ENCODE measurements around the gene INPP5F.

INPP5F gene

DNA sequence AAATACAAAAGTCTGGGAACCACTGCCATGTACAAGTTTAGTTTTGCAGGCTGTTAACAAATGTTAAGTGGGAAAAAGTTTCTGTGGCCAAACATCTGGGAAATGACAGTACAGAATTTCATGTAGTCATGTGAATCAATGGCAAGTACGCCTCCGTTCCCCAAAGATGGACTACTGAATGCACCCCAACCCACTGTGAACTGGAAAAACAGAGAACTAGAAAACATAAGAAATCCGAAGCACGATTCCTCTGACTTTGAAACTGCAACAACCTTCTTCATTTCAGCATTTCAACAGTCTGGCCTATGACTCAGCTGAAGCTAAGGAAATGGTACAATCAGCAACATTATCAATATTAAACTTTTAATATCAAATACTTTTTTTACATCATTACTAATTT, 105.0 kb downstream of the INPP5F start:
- peaks cover 11% of the 10 kb centered on the region for H3K4me1 Mint-ChIP-seq
- H3K27ac Mint-ChIP-seq: no peak overlapping the region
- H3K36me3 Mint-ChIP-seq: peaks cover 22% of the 10 kb centered on the region
- H3K9me3 Mint-ChIP-seq: no peaks in the 10 kb centered on the region
- H3K27me3 Mint-ChIP-seq: no peaks in the 10 kb centered on the region
- no peak overlapping the region for H3K4me3 Mint-ChIP-seq

DNA sequence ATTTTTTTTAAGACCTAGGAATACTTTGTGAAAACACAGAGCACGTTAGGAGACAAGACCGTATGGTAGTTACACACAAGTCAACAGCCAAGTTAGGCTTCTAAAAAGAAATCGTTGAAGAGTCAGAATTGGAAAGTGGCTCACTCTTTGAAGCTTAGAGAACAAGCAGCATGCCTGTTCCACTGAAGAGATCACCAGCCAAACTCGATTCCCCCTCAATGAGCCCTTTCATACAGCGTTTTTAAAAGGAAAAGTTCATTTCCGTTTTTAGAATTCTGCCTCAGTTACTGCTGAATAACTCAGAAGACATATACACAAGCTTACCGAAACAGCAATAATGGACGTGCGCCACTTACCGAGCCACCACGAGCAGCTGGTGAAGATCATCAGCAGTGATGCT, 105.8 kb downstream of the INPP5F start:
- H3K9me3 Mint-ChIP-seq: no peaks in the 10 kb centered on the region
- peak overlapping the region; percentile 68 for H3K27ac Mint-ChIP-seq
- H3K36me3 Mint-ChIP-seq: peaks cover 25% of the 10 kb centered on the region
- H3K27me3 Mint-ChIP-seq: no peaks in the 10 kb centered on the region
- peaks cover 11% of the 10 kb centered on the region for H3K4me1 Mint-ChIP-seq
- H3K4me3 Mint-ChIP-seq: no peak overlapping the region

DNA sequence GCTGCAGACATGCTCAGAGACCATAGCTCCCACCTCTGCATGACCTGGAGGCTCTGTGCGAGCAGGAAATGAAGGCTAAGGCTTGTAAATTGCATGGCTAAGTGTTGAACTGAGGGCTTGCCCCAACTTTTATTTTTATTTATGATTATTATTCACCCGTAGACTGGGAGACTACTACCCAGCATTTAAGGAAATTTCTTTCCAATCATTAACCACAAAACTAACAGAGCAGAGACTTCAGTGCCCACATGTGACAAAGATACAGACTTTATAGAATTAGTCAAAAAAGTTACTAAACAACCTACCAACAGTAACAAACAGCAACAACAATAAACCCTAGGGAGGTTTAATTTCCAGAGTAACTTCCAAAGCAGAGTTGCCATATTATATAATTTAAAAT, 107.1 kb downstream of the INPP5F start:
- Mint-ChIP-seq H3K27ac (no peak overlapping the region), H3K36me3 (peaks cover 28% of the 10 kb centered on the region), H3K27me3 (no peaks in the 10 kb centered on the region), H3K4me1 (peaks cover 11% of the 10 kb centered on the region), H3K9me3 (no peaks in the 10 kb centered on the region), H3K4me3 (no peak overlapping the region)

DNA sequence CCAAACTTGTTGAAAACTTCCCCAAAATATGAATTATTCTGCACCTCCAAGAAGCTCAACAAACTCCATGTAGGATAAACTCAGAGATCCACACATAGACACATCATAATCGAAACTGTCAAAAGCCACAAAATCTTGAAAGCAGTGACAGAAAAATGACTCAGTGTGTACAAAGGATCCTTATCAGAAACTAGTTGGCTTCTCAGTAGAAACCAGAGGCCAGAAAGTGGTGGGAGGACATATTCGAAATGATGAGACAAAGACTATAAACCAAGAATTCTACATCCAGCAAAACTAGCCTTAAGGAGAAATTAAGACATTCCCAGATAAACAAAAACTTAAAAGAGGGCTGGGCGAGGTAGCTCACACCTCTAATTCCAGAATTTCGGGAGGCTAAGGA, 108.3 kb downstream of the INPP5F start:
- Mint-ChIP-seq H3K4me3 (peak overlapping the region; percentile 23), H3K27me3 (no peaks in the 10 kb centered on the region), H3K4me1 (peaks cover 11% of the 10 kb centered on the region), H3K36me3 (peaks cover 27% of the 10 kb centered on the region), H3K9me3 (no peaks in the 10 kb centered on the region), H3K27ac (peak overlapping the region; percentile 85)

DNA sequence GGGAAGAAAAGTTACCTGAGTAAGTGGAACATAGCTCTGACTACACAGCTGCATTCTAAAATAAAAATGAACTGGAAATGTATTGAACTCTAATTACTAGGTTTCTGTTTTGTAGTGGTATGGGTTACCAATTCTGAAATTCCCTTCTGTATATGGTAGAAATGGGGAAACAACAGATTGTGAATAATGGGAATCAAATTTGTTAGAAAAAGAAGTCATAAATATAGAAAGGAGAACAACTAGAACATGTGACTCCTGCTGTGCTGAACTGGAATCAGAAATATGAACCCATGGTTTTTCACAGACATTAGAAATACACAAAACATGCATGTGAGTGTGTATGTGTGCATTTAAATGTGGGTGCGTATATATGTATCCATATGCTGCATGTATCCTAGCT, 119.8 kb downstream of the INPP5F start:
- Mint-ChIP-seq H3K36me3 (peaks cover 27% of the 10 kb centered on the region), H3K27ac (no peak overlapping the region), H3K4me3 (no peak overlapping the region), H3K9me3 (no peaks in the 10 kb centered on the region), H3K27me3 (no peaks in the 10 kb centered on the region), H3K4me1 (peaks cover 12% of the 10 kb centered on the region)

DNA sequence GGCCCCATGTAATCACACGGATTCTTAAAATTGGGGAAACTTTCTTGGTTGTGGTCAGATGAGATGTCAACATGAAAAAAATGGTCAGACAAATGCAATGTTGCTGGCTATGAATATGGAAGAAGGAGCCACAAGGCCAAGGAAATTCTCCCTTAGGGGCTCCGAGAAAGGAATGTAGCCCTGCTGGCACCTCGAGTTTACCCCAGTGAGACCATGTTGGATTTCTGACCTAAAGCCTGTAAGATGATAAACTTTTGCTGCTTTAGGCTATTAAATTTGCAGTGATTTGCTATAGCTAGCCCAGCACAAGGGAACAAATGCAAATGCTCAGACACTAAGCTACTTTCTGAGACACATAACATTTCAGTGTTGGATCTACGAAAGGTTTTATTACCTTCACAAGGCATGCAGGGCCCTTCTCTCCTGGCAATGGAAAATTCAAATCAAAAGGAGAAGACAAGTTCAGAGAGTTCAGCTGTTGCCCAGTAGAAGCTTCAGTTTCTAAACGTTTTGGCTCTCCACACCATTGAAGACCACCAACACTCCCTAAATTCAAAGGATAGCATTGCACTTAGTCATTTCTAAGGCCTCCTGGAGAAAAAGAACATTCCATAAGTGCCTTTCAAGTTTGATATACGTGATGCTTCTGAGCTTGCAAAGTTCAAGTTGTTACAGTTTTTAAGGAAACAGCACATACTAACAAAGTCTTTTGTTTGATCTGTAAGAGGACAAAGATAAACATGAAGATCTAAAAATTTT, 123.4 kb downstream of the INPP5F start:
- Mint-ChIP-seq H3K36me3 (peaks cover 17% of the 10 kb centered on the region), H3K9me3 (no peaks in the 10 kb centered on the region), H3K4me3 (no peak overlapping the region), H3K27ac (no peak overlapping the region), H3K4me1 (peaks cover 12% of the 10 kb centered on the region), H3K27me3 (no peaks in the 10 kb centered on the region)

DNA sequence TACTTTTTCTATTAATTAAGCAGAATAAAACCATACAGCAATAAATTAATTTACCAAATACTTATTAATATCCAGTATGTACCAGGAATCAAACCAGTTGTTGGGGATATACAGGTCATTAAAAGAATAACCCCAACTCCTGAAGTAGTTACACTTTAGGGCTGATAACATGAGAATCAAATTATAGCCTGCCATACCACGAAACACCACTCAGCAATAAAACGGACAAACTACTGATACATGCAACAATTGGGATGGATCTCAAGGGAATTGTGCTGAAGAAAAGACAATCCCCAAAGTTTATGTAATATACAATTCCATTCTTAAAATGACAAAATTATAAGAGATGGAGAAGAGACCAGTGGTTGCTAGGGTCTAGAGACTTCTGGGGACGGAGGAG, 124.1 kb downstream of the INPP5F start:
- peaks cover 12% of the 10 kb centered on the region for H3K4me1 Mint-ChIP-seq
- H3K4me3 Mint-ChIP-seq: no peak overlapping the region
- peaks cover 17% of the 10 kb centered on the region for H3K36me3 Mint-ChIP-seq
- H3K27me3 Mint-ChIP-seq: no peaks in the 10 kb centered on the region
- no peaks in the 10 kb centered on the region for H3K9me3 Mint-ChIP-seq
- H3K27ac Mint-ChIP-seq: no peak overlapping the region

DNA sequence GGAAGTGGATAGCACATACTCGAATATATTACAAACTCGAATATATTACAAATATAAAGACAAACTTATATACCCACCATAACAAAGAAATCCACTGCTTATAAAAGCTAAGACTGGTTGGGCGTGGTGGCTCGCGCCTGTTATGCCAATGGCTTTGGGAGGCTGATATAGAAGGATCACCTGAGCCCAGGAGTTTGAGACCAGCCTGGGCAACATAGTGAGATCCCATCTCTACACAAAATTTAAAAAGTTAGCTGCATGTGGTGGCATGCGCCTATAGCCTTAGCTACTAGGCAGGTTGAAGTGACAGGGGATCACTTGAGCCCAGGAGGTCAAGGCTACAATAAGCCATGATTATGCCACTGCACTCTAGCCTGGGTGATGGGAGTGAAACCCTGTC, 126.4 kb downstream of the INPP5F start:
- Mint-ChIP-seq H3K27me3 (no peaks in the 10 kb centered on the region), H3K9me3 (no peaks in the 10 kb centered on the region), H3K36me3 (peaks cover 15% of the 10 kb centered on the region), H3K4me3 (no peak overlapping the region), H3K27ac (no peak overlapping the region), H3K4me1 (peaks cover 7% of the 10 kb centered on the region)

DNA sequence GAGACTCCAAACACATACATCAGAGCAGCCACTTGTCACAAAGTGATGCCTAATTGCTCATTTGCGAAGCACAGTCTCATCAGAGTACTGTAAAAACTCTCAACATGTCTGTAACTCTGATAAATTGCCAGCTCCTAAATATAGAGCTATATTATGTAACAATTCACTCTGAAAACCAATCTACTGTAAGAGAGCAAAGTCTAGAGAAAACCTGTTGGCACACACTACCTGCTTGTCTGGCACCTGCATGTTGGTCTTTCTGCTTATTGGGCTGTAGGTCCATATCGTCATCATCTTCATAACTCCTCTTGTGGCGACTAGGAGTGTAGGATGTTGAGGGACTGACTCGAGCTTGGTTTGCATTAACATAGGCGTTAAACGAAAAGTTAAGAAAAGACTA, 127.0 kb downstream of the INPP5F start:
- Mint-ChIP-seq H3K4me3 (no peak overlapping the region), H3K36me3 (peaks cover 12% of the 10 kb centered on the region), H3K27ac (no peak overlapping the region), H3K9me3 (no peaks in the 10 kb centered on the region), H3K27me3 (no peaks in the 10 kb centered on the region), H3K4me1 (peaks cover 4% of the 10 kb centered on the region)

DNA sequence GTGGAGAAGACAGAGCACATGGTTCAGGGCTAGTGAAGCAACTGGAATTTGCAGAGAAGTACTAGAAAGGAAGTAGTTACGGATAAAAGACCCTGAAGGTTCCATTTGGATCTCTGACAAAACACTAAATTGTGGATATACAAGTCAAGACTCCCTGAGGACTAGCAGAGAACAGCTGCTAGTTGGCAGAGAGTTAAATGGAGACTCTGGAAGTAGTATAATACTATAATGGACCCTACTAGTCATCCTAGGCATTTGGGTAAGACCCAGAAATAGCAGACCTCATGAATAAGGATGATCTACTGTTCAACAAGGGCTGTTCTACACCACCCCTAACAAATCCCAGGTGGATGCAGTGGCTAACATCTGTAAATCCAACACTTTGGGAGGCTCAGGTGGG, 127.7 kb downstream of the INPP5F start:
- peaks cover 4% of the 10 kb centered on the region for H3K4me1 Mint-ChIP-seq
- no peak overlapping the region for H3K4me3 Mint-ChIP-seq
- H3K27ac Mint-ChIP-seq: no peak overlapping the region
- no peaks in the 10 kb centered on the region for H3K9me3 Mint-ChIP-seq
- H3K27me3 Mint-ChIP-seq: no peaks in the 10 kb centered on the region
- peaks cover 10% of the 10 kb centered on the region for H3K36me3 Mint-ChIP-seq

DNA sequence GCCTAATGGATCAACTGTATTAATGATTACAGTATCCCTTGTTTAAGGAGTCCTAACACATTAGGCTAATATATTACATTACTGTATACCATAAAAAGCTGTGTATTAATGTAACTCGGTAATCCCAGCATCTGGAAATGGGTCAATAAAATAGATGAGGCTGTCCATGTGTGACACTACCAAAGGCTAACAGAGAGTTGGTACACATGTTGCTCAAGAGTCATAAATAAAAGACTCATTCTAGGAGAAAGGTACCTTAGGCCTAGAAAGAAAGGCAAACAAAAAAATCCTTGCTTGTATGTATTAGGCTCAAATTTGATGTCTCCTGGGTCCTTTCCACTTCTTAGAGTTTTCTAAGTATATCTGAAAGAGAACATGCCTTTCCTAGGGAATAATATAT, 132.2 kb downstream of the INPP5F start:
- Mint-ChIP-seq H3K4me3 (no peak overlapping the region), H3K27me3 (no peaks in the 10 kb centered on the region), H3K4me1 (peaks cover 39% of the 10 kb centered on the region), H3K36me3 (peaks cover 8% of the 10 kb centered on the region), H3K27ac (no peak overlapping the region), H3K9me3 (no peaks in the 10 kb centered on the region)

DNA sequence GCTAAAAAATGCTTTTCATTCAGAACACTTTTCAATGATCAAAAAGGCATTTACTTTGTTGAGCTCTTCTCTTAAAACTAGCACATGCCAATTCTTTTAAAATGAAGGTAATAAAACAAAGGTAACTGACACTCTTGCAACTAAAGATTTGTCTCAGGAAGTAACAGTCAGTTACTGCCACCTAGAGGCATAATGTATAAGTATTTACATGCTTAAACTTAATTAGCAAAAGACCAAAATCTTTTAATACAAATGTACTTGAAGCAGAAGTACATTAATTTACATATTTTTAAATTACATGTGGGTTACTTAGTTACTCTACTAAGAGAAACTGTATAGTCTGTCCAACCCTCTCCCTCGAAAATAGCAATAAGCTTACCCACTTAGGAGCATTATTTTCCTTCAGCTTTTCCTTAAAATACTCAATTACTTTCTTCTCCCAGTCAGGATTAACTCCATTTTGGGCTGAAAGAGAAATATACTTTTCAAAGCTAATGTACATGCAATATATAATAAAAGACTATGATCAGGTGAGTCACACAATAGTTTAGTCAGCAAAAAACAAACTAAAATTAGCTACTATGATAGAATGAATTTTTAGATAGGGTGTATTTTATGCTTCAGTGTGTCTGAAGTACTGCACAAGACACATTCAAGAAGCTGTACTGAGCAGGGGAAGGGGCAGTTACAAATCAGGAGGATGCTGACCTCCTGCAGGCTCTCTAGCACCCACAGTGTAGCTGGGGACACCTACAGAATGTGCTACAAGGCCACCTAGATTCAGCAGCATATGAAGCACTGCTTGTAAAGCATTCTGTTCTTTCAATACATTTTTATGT, 133.8 kb downstream of the INPP5F start:
- peaks cover 49% of the 10 kb centered on the region for H3K4me1 Mint-ChIP-seq

DNA sequence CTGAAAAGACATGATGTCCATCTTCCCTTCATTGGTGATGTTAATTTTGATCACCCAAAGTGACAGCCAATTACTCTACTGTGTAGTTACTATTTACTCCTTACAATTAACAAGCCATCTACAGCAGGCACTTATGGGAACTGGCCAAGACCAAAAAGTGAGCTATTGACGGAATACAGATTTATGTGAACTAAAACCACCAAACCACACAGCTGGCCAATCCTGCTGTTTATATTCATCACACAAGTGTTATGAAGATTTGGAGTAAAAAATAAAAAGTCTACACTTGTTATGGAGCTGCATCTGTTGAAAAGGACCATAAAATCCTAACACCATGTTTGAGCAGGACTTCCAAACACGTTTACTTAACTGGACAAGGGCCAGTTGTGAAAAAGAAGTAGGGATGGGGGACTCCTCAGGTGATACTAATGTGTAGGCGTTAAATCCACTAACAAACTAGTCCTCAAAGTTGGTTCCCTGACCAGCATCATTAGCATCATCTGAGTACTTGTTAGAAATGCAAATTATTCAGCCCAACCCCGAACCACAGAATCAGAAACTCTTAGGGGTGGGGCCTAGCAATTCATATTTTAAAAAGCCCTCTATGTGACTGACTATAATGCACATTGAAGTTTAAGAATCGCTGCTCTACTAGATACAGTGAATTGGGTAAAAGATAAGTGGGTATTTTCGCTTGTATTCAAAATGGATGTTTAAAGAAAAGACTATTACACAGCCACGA, 135.2 kb downstream of the INPP5F start:
- H3K27ac Mint-ChIP-seq: peak overlapping the region; percentile 37
- H3K4me3 Mint-ChIP-seq: no peak overlapping the region
- peaks cover 17% of the 10 kb centered on the region for H3K36me3 Mint-ChIP-seq
- peaks cover 4% of the 10 kb centered on the region for H3K9me3 Mint-ChIP-seq
- H3K27me3 Mint-ChIP-seq: no peaks in the 10 kb centered on the region
- H3K4me1 Mint-ChIP-seq: peaks cover 57% of the 10 kb centered on the region

More for the DNA sequence above, 133.8 kb downstream of the INPP5F start:
- peak overlapping the region; percentile 13 for H3K27ac Mint-ChIP-seq
- H3K27me3 Mint-ChIP-seq: no peaks in the 10 kb centered on the region
- no peak overlapping the region for H3K4me3 Mint-ChIP-seq
- peaks cover 15% of the 10 kb centered on the region for H3K36me3 Mint-ChIP-seq
- H3K9me3 Mint-ChIP-seq: peaks cover 3% of the 10 kb centered on the region

DNA sequence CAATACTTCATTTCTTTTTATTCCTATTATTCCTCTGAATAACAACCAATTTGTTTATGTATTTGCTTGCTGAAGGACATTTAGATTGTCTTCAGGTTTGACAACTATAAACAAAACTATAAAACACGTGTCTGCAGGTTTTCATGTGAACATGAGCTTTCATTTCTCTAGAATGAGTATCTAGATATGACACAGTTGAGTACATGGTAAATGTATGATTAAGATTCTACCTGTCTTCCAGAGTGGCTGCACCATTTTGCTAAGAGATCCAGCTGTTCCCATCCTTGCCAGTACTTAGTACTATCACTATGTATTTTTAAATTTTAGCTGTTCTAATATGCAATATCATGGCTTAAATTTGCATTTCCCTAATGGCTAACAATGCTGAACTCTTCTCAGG, 136.7 kb downstream of the INPP5F start:
- peaks cover 63% of the 10 kb centered on the region for H3K4me1 Mint-ChIP-seq
- H3K4me3 Mint-ChIP-seq: no peak overlapping the region
- H3K9me3 Mint-ChIP-seq: peaks cover 4% of the 10 kb centered on the region
- H3K27ac Mint-ChIP-seq: no peak overlapping the region
- no peaks in the 10 kb centered on the region for H3K27me3 Mint-ChIP-seq
- peaks cover 14% of the 10 kb centered on the region for H3K36me3 Mint-ChIP-seq

DNA sequence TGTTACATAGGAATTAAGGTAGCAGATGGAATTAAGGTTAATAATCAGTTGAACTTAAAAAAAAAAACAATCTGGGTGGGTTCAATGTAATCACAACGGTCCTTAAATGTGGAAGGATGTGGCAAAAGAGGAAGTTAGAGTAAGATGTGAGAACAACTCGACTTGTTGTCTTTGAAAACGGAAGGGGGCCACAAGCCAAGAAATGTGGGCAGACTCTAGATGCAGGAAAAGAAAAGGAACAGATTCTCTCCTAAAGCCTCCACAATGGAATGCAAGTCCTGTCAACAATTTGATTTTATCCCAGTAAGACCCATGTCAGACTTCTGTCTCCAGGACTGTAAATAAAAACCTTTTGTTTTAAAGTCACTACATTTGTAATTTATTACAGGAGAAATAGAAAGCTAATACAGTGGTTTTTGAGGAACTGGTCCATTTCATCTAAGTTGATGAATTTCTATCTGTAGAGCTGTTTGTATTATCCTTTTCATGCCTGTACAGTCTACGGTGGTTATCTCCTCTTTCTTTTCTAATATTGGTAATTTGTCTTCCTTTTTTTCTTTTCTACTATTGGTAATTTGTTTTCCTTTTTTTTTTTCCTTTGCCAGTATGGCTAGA, 138.2 kb downstream of the INPP5F start:
- Mint-ChIP-seq H3K27me3 (no peaks in the 10 kb centered on the region), H3K9me3 (peaks cover 4% of the 10 kb centered on the region), H3K4me3 (no peak overlapping the region), H3K27ac (peak overlapping the region; percentile 2), H3K4me1 (peaks cover 73% of the 10 kb centered on the region), H3K36me3 (peaks cover 15% of the 10 kb centered on the region)
